Effector memory CD4-positive, alpha-beta T cell (primary cell): ENCODE data around the gene TLL2.

Source experiments
- DNase-seq, 3 donors: peaks; one replicate each; pipeline ENCODE4 v3.0.0-alpha.2; 2020
- H3K27ac ChIP-seq: 2 replicates; pipeline ENCODE4 v1.7.0; 2013; ENCODE audit warnings: mild to moderate bottlenecking, low read length, moderate library complexity; ENCODE audit not compliant: insufficient read depth, poor library complexity, severe bottlenecking
- H3K27me3 ChIP-seq: replicated peaks from 2 replicates; pipeline ENCODE4 v1.7.0; 2013; ENCODE audit warnings: mild to moderate bottlenecking, low read length; ENCODE audit not compliant: insufficient read depth, control insufficient read depth, poor library complexity, severe bottlenecking
- H3K36me3 ChIP-seq: 2 replicates; pipeline ENCODE4 v1.7.0; 2013; ENCODE audit warnings: mild to moderate bottlenecking, low read length, moderate library complexity; ENCODE audit not compliant: control insufficient read depth, insufficient read depth
- H3K4me1 ChIP-seq: 2 replicates; pipeline ENCODE4 v1.7.0; 2013; ENCODE audit warnings: low read length, mild to moderate bottlenecking; ENCODE audit not compliant: control insufficient read depth, insufficient read depth, poor library complexity, severe bottlenecking
- H3K4me3 ChIP-seq: 2 replicates; pipeline ENCODE4 v1.7.0; 2013; ENCODE audit warnings: low read length, low read depth, mild to moderate bottlenecking; ENCODE audit not compliant: insufficient read depth, poor library complexity, severe bottlenecking
- H3K9me3 ChIP-seq: 2 replicates; pipeline ENCODE4 v1.7.0; 2013; ENCODE audit warnings: mild to moderate bottlenecking, low read length, moderate library complexity; ENCODE audit not compliant: control insufficient read depth

Gene TLL2

GRCh38 chr10:96379758-96380157 is 134.0 kb downstream of the TLL2 start:
- Histone ChIP-seq H3K27ac (no peak overlapping the region), H3K9me3 (no peaks in the 10 kb centered on the region), H3K4me1 (no peaks in the 10 kb centered on the region), H3K4me3 (no peak overlapping the region), H3K27me3 (no peaks in the 10 kb centered on the region), H3K36me3 (no peaks in the 10 kb centered on the region)
- no peak for DNase-seq

DNA sequence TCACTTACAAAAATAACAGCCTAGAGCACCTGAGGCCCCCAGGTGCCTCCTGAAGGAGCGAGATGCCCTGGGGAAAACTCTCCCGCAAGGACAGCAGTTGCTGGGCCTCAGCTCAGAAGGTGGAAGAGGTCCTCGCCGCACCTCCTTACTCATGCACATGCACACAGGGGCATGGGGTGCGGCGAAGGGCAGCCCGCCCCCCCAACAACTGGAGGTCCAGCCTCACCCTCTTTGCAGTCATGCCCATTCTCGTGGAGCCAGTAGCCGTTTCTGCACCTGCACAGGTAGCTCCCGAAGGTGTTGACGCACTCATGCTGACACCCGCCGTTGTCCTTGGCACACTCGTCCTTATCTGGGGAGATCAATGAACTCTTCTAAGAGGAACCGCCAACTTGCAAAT is 135.0 kb downstream of the TLL2 start:
- H3K9me3 ChIP-seq: no peaks in the 10 kb centered on the region
- H3K4me3 ChIP-seq: no peak overlapping the region
- H3K27ac ChIP-seq: no peak overlapping the region
- no peaks in the 10 kb centered on the region for H3K36me3 ChIP-seq
- no peaks in the 10 kb centered on the region for H3K27me3 ChIP-seq
- DNase-seq: no peak
- no peaks in the 10 kb centered on the region for H3K4me1 ChIP-seq

GRCh38 chr10:96377816-96378294 is 135.9 kb downstream of the TLL2 start:
- Histone ChIP-seq H3K36me3 (no peaks in the 10 kb centered on the region), H3K27ac (no peak overlapping the region), H3K27me3 (no peaks in the 10 kb centered on the region), H3K4me1 (no peaks in the 10 kb centered on the region), H3K4me3 (no peak overlapping the region), H3K9me3 (no peaks in the 10 kb centered on the region)
- no peak for DNase-seq

- no peak overlapping the region for H3K4me3 ChIP-seq
- DNase-seq: no peak
- no peaks in the 10 kb centered on the region for H3K4me1 ChIP-seq
- no peaks in the 10 kb centered on the region for H3K9me3 ChIP-seq
- no peaks in the 10 kb centered on the region for H3K36me3 ChIP-seq
- no peak overlapping the region for H3K27ac ChIP-seq
- H3K27me3 ChIP-seq: no peaks in the 10 kb centered on the region
Observed at GRCh38 chr10:96376483-96376882, 137.2 kb downstream of the TLL2 start.

GRCh38 chr10:96374985-96375830 is 138.5 kb downstream of the TLL2 start:
- Histone ChIP-seq H3K9me3 (no peaks in the 10 kb centered on the region), H3K27me3 (no peaks in the 10 kb centered on the region), H3K27ac (no peak overlapping the region), H3K4me1 (no peaks in the 10 kb centered on the region), H3K4me3 (peak overlapping the region; percentile 28), H3K36me3 (no peaks in the 10 kb centered on the region)
- peak; percentile 18 to 40 (median 33) for DNase-seq

- H3K36me3 ChIP-seq: no peaks in the 10 kb centered on the region
- no peak for DNase-seq
- H3K9me3 ChIP-seq: no peaks in the 10 kb centered on the region
- no peak overlapping the region for H3K27ac ChIP-seq
- no peaks in the 10 kb centered on the region for H3K4me1 ChIP-seq
- H3K27me3 ChIP-seq: no peaks in the 10 kb centered on the region
- peak overlapping the region; percentile 28 for H3K4me3 ChIP-seq
Observed at GRCh38 chr10:96374639-96374984, 139.1 kb downstream of the TLL2 start.

DNA sequence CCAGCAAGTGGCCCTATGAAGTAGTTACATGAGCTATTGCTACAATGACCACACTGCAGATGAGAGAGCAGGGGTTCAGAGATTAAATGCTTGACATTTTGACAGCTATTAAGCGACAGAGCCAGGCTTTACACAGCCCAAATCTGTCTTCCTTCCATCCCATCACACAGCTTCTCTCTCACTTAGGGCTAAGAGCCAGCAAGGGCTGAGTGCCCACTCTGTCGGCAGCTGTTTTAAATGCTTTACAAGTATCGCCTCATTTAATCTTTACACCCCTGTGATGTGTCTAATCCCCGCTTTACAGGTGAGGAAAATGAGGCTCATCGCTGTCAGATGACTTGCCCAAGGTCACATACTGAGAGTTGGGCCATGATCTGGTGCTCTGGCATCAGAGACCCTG is 139.7 kb downstream of the TLL2 start:
- no peak overlapping the region for H3K4me3 ChIP-seq
- H3K27ac ChIP-seq: no peak overlapping the region
- H3K27me3 ChIP-seq: no peaks in the 10 kb centered on the region
- no peaks in the 10 kb centered on the region for H3K36me3 ChIP-seq
- no peaks in the 10 kb centered on the region for H3K4me1 ChIP-seq
- H3K9me3 ChIP-seq: no peaks in the 10 kb centered on the region
- DNase-seq: no peak

GRCh38 chr10:96371356-96371755 is 142.4 kb downstream of the TLL2 start:
- no peak for DNase-seq
- Histone ChIP-seq H3K36me3 (no peaks in the 10 kb centered on the region), H3K4me3 (no peak overlapping the region), H3K4me1 (no peaks in the 10 kb centered on the region), H3K27ac (no peak overlapping the region), H3K27me3 (no peaks in the 10 kb centered on the region), H3K9me3 (no peaks in the 10 kb centered on the region)

- no peak overlapping the region for H3K4me3 ChIP-seq
- DNase-seq: peak in 2 of 3 donors; percentile 8 to 18
- no peaks in the 10 kb centered on the region for H3K36me3 ChIP-seq
- no peaks in the 10 kb centered on the region for H3K4me1 ChIP-seq
- H3K27ac ChIP-seq: no peak overlapping the region
- no peaks in the 10 kb centered on the region for H3K9me3 ChIP-seq
- no peaks in the 10 kb centered on the region for H3K27me3 ChIP-seq
Observed at GRCh38 chr10:96370584-96371157, 143.1 kb downstream of the TLL2 start.

GRCh38 chr10:96369890-96370583 is 143.7 kb downstream of the TLL2 start:
- no peak for DNase-seq

More at GRCh38 chr10:96369890-96370583, 143.7 kb downstream of the TLL2 start:
- Histone ChIP-seq H3K9me3 (no peaks in the 10 kb centered on the region), H3K27ac (no peak overlapping the region), H3K4me3 (no peak overlapping the region), H3K27me3 (no peaks in the 10 kb centered on the region), H3K36me3 (no peaks in the 10 kb centered on the region), H3K4me1 (no peaks in the 10 kb centered on the region)
